HuH-7 (cell line): ENCODE data around the gene LMX1A.

Experiments
- DNase-seq: peaks from one replicate; pipeline ENCODE4 v3.0.0; 2011; ENCODE audit warnings: low spot score

Gene LMX1A

DNA sequence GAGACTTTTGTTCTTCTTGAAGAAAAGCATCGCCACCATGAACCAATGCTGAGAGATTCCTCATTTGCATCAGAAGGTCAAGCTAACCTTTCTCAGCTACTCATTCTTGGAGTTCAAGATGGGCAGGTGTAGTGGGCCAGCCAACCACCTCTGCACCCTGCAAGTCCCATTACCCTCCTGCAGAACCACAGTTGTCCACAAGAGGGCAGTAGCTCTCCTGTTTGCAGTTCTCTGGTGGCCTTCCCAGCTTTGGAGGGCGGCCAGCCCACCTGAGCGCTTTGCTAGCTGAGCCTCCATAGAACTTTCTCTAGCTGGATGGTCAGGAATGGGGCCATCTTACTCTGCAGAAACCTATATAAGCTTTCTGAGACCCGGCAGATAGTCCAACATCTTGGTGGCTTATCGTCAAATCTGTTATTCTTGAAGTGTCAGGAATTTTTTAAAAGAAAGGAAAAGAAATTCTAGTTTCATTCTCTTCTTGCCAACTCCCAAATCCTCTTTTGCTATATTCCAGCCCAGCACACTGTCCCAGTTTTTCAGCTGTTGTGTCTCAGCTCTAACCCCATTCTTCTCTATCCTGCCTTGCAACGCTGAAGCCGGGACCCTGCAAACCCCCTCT lies 11.0 kb upstream of the LMX1A start:
- DNase-seq = peak; percentile 74

GRCh38 chr1:165365341-165365740 lies 8.8 kb upstream of the LMX1A start:
- DNase-seq = no peak

DNA sequence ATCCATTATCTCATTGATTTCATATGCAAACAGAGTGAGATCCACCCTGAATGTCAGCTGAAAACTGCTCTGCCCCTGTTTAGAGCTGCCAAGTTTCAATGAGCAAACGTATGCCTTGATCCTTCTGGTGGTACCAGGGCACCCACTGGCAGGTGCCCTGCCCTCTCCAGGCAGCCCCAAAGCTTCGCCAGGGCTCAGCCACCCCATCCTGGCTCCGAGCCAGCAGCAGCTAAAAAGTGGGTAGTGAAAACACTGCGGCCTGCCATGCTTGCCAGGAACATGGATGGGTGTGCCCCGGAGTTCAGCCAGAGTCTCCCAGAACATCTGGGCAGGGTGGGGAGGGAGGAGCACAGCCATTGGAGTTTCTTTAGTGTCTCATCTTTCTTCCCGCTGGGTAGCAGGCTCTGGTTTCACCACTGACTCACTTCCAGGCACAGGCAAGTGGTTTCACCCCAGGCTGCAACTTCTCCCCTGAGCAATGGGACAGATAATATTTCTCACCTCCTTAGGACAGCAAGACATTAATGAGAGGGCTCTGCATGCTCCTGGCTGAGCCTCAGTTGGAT lies 8.1 kb upstream of the LMX1A start:
- DNase-seq = no peak

- DNase-seq = no peak
Measured at GRCh38 chr1:165356876-165357275, 361 bp upstream of the LMX1A start.

GRCh38 chr1:165355139-165355976 lies 1.2 kb downstream of the LMX1A start:
- no peak for DNase-seq

- DNase-seq = no peak
Measured at GRCh38 chr1:165354739-165355138, 1.8 kb downstream of the LMX1A start.

DNA sequence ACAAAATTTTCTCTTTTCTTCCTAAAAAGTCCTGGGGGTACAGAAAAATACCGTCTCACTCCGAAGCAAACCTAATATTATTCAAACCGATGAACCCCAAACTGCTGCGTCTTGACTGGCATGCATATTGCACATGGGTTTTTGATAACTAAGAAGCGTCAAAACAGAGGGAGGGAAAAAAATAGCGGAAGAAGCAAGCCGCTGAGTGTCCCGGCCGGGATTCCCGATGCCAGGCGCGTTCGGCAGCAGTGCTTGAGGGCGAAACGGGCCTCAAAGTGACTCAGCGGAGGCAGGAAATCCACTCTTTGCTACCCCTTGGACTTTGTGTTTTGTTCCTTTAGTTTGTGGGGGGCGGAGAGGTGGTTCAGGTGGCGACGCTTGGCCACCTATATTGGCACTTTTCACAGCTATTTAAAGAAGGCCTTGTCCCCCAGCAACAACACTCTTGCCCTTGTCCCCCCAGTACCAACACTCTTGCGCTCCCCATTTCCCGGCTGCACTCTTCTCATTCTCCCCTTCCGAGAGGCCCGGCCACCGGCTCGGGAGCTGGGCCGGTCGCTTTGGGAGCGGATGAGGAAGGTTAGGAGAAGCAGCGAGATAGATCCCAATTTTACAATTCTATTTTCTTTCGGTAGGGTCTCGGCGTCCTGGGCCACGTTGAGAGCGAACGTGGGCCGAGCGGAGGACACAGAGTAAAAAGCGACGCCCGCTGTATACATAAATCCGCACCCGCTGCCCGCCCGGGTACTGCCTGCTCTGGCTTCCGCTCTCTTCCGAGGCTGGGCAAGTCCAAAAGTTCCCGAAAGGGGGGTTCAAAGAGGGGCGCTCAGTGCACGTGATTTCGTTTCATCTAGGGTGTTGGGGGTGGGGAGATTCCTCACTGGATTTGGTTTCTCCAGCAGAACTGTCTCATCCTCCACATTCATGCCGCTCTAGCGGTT lies 2.5 kb downstream of the LMX1A start:
- no peak for DNase-seq

- no peak for DNase-seq
Measured at GRCh38 chr1:165352442-165353293, 3.8 kb downstream of the LMX1A start.

- DNase-seq = no peak
Measured at GRCh38 chr1:165351863-165352441, 4.6 kb downstream of the LMX1A start.

DNA sequence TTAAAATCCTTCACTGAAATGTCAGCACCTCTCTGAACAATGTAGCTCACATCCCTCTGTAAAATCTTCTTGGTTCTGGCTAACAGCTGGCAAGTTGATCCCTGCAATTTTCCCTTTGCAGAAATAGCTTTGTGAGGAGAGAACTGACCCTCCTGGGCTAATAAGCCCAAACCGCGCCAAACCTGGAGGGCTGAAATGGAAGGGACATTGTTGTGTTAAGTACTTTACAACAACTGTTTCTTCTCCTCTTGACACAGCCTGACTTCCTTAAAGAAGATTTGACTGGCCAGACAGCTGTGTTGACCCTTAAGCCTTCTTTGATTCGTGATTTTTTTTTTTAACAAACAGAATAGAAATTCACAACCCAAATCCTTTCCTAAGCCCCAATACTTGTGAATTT lies 5.7 kb downstream of the LMX1A start:
- DNase-seq = no peak

- no peak for DNase-seq
Measured at GRCh38 chr1:165345502-165345901, 11.0 kb downstream of the LMX1A start.

DNA sequence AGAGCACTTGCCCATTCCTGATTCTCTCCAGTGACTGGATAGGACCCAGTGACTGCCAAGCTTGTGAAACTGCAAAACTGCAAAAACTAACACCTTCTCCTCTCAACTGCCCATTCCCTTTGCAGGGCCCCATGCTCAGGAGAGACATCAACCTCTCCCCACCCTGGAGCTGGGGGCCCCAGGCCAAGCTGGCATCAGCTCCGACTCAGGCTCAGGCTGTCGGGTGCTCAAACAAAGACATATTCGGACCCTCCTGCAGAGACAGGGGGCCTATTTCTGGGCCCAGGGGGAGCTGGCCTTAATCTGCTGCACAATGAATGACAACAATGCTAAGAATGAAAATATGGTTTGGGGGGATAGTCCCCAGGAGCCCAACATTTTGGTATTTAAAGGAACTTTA lies 11.8 kb downstream of the LMX1A start:
- no peak for DNase-seq

GRCh38 chr1:165344198-165344597 lies 12.3 kb downstream of the LMX1A start:
- no peak for DNase-seq

- DNase-seq = no peak
Measured at GRCh38 chr1:165342587-165342986, 13.9 kb downstream of the LMX1A start.

DNA sequence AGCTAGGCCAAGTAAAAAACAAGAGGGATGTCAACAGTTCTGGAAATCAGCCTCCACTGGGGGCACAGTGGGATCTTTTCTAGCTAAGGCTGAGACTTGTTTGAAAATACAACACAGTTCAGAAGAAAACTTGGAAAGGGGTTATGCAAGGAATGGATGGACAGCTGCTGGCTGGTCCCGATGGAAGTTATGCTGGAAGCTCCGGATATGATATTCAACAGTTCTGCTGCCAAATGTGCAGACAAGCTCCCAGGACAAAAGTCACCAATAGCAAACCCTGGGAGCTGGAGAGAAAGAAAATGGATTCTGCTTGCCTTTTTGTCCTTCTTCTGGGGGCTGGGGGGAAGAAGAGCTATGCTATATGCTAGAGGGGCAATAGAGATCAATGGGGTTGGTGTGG lies 14.3 kb downstream of the LMX1A start:
- no peak for DNase-seq

- DNase-seq = no peak
Measured at GRCh38 chr1:165339164-165339563, 17.4 kb downstream of the LMX1A start.

GRCh38 chr1:165330483-165330882 lies 26.0 kb downstream of the LMX1A start:
- no peak for DNase-seq

DNA sequence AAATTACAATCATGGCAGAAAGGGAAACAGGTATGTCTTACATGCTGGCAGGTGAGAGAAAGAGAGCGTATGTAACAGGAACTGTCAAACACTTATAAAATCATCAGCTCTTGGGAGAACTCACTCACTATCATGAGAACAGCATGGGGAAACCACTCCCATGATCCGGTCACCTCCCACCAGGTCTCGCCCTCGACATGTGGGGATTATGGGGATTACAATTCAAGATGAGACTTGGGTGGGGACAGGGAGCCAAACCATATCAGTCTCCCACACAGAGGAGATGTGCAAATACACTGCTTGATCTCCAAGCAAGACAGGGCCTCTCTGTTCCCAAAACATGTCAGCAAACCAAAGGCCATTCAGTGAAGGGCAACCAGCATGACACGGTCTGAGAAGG lies 27.4 kb downstream of the LMX1A start:
- DNase-seq = no peak

- DNase-seq = no peak
Measured at GRCh38 chr1:165328136-165328535, 28.4 kb downstream of the LMX1A start.

DNA sequence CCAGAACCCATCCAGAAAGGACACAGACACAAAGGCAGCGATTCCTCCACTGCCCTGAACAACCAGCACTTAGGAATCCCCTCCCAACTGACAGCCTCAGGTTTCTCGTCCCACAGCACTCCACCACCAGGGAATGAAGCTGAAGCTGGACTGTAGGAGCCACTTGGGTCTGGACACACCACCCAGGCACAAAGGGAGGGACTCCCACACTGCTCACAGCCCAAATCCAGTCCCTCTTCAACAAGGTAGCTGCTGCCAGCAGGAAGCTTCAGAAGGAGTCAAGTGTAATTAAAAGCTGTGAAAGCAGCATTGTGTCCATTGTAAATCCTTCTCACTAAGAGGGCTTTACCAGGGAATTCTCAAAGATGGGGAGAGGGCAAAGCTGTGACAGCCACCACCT lies 29.0 kb downstream of the LMX1A start:
- DNase-seq = no peak
